COR-L47 (cell line): ENCODE measurements around the gene NRROS.

Source experiments
- DNase-seq: peaks from one replicate; lab custom pipeline; 2025; lab: John Stamatoyannopoulos, UW

The NRROS gene

DNA sequence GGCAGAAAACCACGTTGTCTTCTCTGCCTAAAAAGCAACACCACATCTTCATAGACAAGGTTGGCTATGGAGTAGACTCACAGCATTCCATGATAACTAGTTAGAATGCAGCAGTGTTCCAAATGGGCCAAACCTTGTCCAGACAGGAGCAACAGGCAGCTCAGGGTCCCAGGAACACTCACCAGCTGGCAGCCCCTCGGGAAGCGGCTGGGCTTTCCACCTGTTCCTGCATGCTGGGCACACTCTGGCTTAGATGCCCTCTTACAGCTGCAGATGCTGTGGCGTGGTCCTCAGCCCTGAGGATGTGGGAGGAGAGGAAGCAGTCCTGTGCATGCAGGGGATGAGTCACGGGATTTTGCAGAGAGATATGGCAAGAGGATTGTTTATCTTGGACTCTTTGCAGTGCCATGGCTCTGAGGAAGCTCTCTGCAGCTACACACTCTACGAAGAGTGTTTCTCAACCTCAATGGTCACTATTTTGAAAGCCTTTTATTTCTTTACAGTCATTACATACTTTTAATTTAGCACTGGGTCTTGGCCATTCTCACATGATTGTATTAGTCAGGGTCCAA lies 11.3 kb downstream of the NRROS start:
- DNase-seq, result no peak

DNA sequence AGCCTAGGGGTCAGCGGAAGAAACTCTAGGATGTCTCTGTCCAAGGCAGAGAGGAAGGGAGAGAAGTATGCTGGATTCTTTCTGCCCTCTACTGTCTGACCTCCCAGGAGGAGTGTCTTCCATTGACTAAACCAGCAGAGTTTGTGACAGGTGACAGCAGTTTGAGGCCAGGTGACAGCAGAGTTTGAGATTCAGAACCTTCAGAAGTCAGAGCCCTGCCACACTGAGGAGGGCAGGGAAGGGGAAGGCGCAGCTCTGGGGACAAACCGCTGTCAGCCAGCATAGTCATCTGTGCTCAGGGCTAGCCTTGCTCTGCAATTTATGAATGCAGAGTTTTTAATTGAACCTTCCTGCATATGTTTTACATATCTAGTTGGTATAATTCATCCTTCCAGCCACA lies 12.3 kb downstream of the NRROS start:
- no peak for DNase-seq

DNA sequence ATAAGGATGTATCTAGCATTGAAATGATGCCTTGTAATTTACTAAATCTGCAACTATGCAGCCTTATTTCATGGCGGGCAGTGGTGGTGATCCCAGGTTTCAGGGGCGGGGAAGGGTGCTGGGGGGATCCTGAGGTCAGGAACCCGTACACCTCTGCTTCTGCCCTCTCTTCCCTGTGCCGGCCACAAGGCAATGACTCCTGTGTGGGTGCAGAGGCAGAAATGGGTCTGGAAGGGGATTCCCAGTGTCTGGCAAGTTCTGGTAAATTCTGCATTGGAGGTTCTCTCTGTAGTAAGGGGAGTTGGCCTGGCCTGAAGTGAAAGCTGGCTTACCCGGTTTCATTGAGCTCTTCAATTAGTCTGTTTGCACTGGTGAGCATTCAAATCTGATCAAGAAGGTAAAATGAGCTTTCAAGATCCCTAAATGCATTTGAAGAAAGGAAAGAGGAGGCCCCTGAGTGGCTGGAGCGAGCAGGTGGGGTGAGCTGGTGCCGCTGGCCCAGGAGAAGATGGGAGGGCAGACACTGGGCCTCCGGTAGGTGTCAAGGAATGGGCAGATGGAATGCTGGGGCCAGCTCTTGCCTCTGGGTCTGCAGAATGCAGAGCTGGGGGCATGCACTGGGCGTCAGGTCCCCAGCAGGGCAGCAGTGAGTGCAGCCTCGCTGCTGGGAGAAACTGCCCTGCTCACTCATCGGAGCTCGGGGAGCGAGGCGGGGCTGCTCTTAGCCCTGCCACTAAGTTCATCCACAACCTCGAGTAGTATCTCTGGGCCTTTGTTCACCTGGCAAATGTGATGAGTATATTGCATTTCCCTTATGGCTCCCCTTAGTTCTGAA lies 13.7 kb downstream of the NRROS start:
- DNase-seq, result no peak

- no peak for DNase-seq
These were observed 14.7 kb downstream of the NRROS start for GRCh38 chr3:196654006-196654734.

DNA sequence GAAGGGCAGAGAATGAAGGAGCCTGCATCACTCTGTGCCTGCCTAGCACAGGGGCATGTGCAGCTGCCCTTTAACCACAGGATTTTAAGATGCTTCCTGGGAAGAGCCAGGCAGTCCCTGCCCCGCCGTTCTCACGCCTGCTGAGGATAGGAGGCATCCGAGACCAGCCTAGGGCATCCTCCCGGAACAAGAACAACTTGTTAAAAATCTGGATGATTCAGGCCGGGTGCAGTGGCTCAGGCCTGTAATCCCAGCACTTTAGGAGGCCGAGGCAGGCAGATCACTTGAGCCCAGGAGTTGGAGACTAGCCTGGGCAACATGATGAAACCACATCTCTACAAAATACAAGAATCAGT lies 15.2 kb downstream of the NRROS start:
- DNase-seq, result no peak

DNA sequence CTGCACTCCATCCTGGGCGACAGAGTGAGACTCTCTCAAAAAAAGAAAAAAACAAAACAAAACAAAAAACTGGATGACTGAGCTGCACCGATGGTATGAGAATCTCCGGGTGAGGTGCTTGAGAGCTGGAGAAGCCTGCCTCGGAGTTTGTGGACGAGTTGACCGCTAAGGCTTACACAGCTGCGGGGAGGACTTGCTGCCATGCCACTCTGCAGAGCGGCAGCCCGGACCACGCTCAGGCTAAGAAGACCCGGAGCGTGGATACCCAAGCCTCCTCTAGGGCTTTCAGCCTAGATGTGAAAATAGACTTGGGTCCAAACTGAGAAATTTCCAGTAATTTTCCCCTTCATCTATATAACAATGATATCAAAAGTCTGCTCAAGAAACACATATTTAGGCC lies 16.0 kb downstream of the NRROS start:
- no peak for DNase-seq

- no peak for DNase-seq
These were observed 16.7 kb downstream of the NRROS start for GRCh38 chr3:196656213-196656612.

DNA sequence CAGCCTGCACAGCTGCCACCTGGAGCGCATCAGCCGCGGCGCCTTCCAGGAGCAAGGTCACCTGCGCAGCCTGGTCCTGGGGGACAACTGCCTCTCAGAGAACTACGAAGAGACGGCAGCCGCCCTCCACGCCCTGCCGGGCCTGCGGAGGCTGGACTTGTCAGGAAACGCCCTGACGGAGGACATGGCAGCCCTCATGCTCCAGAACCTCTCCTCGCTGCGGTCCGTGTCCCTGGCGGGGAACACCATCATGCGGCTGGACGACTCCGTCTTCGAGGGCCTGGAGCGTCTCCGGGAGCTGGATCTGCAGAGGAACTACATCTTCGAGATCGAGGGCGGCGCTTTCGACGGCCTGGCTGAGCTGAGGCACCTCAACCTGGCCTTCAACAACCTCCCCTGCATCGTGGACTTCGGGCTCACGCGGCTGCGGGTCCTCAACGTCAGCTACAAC lies 20.4 kb downstream of the NRROS start:
- DNase-seq, result no peak

- DNase-seq, result peak; percentile 96
These were observed 21.1 kb downstream of the NRROS start for GRCh38 chr3:196660381-196661166.

GRCh38 chr3:196661400-196661799 lies 21.9 kb downstream of the NRROS start:
- peak; percentile 9 for DNase-seq

GRCh38 chr3:196662033-196662432 lies 22.5 kb downstream of the NRROS start:
- no peak for DNase-seq

DNA sequence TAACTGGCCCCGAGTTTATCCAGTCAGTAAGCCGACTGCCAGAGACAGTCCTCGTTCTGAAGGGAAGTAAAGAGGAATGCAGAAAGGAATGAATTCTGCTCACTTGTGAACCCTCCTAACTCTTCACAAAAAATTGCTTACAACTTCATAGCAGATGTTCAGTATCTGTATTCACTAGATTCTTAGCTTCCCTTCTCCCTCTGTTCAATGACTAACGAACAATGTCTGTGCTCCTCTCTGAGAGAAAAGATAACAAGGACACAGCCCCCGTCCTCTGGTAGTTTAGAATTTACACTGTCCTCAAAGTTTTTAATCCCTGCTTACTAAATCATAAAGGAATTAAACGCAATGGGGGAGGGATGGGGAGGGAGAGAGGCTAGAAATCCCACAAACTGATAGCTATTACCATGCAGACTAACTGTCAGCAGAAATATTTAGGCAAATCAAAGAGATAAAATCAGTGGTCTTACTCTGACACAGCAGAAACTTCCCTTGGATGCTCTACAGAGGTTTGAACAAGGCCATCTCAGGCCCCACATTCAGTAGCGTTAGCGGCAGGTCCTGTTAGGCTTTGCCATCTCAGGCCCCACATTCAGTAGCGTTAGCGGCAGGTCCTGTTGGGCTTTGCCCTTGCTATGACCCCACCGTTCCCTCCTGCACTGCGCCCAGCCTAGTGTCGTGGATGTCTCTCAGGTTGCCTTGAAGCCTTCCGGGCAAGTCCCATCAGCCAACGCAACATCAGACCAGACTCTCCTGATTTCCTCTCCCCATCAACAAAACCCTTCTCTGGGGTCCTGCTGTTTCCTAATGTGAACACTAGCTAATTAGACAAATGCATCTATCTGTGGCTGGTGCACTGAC lies 23.4 kb downstream of the NRROS start:
- no peak for DNase-seq

DNA sequence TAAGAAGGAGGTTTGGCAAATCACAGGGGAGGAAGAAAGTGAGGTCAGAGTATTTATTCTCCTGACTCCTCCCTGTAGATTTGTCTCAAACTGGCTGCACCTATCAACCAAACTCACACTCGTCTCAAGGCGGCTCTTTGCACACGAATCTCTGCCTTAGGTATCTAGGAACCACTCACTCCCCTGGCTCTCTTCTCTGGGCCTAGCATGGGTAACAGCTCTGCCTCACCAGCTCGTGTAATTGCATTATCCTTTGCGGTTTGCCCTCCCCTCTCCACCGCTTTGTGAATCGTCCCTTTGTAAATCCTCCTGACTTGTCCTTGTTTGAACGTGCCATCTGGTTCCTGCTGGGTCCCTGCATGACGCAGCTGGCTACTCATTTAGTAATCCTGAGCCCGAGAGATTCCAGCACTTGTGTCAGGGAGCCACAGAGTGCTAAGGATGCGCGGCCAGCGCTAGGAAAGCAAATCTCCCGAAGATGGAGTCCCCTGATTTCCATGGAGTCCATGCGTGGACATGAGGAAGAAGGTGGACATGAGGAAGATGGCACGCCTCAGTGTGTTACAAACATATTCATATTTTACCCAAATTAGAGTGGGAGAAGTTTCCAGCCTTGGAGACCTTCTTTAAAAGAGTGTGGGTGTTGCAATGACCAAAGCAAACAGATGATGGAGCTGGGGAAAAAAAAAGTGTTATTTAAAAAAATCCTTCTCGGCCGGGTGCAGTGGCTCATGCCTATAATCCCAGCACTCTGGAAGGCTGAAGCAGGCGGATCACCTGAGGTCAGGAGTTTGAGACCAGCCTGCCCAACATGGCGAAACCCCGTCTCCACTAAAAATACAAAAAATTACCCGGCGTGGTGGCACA lies 26.7 kb downstream of the NRROS start:
- peak; percentile 87 for DNase-seq

GRCh38 chr3:196667056-196667825 lies 27.7 kb downstream of the NRROS start:
- DNase-seq, result no peak

- no peak for DNase-seq
These were observed 30.8 kb downstream of the NRROS start for GRCh38 chr3:196670339-196670738.

GRCh38 chr3:196673632-196674031 lies 34.1 kb downstream of the NRROS start:
- DNase-seq, result no peak

DNA sequence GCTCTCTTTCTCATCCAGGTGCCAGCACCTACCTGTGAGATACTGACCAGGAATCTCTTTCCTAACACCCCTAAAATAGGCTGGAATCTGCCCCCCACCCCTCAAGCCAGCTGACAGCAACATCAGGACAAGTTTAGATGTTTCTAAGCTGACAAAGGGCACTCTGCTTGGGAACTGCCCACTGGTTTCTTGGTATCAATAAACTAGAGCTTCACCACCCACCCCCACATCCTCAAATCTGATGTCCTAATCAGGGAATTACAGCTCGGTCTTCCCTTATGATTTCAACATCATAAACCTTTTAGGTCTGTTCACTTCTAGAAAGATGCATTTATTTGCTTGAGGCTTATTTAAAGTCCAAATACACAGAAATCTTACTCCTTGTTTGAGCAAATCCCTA lies 37.9 kb downstream of the NRROS start:
- DNase-seq, result no peak

DNA sequence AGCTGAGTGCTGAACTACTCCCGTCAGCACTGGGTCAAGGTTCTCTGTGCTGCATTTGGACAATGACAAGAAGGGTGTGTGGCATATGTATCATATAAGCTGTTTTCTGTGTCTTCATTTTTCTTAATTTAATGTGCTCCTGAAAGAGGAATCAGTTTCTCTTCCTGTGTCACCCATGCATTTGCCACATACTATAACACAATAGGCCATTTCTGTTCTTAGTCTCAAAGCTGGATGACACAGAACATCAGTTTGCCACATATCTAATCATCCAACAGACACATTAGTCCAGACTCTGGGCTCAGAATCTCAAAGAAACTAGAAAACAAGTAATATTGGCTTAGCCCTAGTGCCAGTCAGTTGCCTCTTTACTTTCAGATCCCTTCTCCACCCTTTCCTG lies 38.4 kb downstream of the NRROS start:
- no peak for DNase-seq

GRCh38 chr3:196684548-196685407 lies 45.3 kb downstream of the NRROS start:
- DNase-seq, result peak; percentile 68
